D721Med (cell line): ENCODE results near the gene FCER1A.

Source experiments
- DNase-seq: peaks from one replicate; pipeline ENCODE4 v3.0.0; 2011; ENCODE audit warnings: low spot score; ENCODE audit not compliant: insufficient read length
- FAIRE-seq: peaks from 2 replicates; lab custom pipeline; 2011; peaks lifted over from hg19 to GRCh38; lab: Jason Lieb, UNC
- TF ChIP-seq, protein P1 (sequence below): IDR thresholded peaks from 2 replicates; pipeline ENCODE4 v1.5.1; 2012; ENCODE audit warnings: mild to moderate bottlenecking, control low read depth; ENCODE audit not compliant: insufficient read depth; ENCODE audit errors: missing control alignments

The FCER1A gene

DNA sequence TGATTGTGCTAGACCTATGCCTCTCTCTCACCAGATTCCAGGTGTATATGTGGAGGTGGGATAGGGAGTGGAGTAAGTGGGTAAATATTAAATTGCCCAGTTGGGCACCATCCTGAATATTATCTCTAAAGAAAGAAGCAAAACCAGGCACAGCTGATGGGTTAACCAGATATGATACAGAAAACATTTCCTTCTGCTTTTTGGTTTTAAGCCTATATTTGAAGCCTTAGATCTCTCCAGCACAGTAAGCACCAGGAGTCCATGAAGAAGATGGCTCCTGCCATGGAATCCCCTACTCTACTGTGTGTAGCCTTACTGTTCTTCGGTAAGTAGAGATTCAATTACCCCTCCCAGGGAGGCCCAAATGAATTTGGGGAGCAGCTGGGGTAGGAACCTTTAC, at the start of gene FCER1A:
Gene FCER1A (plus strand): TSS at position 242 of the 400 bp plus-strand sequence. CDS start 29 bp downstream, at position 271.
- FAIRE-seq (no peak), DNase-seq (no peak)
- TF ChIP-seq, protein P1, sequence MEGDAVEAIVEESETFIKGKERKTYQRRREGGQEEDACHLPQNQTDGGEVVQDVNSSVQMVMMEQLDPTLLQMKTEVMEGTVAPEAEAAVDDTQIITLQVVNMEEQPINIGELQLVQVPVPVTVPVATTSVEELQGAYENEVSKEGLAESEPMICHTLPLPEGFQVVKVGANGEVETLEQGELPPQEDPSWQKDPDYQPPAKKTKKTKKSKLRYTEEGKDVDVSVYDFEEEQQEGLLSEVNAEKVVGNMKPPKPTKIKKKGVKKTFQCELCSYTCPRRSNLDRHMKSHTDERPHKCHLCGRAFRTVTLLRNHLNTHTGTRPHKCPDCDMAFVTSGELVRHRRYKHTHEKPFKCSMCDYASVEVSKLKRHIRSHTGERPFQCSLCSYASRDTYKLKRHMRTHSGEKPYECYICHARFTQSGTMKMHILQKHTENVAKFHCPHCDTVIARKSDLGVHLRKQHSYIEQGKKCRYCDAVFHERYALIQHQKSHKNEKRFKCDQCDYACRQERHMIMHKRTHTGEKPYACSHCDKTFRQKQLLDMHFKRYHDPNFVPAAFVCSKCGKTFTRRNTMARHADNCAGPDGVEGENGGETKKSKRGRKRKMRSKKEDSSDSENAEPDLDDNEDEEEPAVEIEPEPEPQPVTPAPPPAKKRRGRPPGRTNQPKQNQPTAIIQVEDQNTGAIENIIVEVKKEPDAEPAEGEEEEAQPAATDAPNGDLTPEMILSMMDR: no peak

DNA sequence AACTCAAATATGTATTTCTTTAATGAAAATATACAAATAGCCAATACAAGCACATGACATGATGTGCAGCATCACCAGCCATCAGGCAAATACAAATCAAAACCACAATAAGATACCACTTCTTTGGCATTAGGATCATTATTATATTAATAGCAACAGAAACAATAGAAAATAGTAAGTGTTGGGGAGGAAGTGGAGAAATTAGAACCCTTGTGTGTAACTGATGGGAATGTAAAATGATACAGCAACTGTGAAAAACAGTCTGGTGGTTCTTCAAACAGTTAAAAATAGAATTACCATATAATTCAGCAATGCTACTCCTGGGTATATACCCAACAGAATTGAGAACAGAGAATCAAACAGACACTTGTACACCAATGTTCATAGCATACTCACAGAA, 40.8 kb upstream of the FCER1A start:
- DNase-seq: no peak
- TF ChIP-seq, protein P1: no peak

DNA sequence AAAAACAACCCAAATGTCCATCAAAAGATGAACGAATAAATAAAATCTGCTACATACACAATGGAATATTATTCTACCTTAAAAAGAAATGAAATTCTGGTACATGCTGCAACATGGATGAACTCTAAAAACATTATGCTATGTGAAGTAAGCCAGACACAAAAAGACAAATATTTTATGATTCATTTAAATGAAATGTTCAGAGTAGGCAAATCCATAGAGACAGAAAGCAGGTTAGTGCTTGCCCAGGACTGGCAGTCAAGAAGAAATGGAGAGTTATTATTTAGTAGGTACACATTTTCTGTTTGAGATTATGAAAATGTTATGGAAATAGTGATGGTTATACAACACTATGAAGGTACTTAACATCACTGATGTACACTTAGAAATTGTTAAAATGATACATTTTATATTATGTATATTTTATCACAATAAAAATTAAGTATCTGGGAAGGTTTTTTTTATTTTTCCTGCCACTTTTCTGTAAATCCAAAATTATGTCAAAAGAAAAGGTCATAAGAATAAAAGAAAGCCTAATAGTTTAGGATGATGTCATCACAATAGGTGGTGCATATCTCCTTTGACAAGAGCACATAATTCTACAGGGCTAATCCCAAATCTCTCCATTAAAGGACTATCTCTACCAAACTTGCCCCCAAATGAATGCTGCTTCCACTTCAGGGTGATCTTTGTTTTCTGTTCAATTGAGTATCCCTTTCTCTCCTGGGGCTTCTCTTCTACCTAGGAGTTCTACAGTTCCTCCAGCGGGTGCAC, 40.2 kb upstream of the FCER1A start:
- FAIRE-seq (peak; percentile 67), DNase-seq (no peak)
- TF ChIP-seq, protein P1: no peak

More for the DNA sequence above, 40.8 kb upstream of the FCER1A start:
- FAIRE-seq: no peak

DNA sequence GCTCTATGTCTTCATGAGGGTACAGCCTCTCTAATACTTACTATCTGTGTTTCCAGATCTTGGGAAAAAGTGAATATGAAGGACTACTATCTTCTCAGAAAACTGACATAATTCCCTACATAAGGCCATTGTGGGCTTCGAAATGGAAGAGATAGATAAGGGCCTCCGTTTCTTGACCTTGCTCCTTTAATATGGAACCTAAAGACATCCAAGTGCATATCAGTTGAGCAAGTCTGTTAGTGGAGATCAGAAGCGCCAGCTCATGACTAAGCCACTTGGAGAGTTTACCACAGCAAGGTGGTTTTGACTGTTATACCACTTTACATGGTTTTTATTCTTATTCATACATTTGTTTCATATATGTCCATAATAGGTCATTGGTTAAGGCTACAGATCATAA, 35.3 kb upstream of the FCER1A start:
- TF ChIP-seq, protein P1: no peak
- no peak for DNase-seq

DNA sequence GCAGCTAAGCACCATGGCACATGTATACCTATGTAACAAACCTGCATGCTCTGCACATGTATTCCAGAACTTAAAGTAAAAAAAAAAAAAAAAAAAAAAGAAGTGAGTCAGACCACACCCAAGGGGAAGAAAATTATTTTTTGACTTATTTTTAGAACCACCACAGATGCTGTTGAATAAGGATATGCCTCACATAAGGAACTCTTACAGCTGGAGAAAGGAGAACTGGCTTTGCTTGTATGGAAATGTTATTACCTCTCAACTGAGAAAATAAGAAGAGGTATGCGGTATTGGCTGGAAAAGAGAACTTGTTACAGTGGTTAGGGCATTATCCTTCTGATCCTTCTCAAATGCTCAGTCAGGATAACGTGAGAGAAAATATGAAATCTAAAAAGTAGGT, 27.5 kb upstream of the FCER1A start:
- TF ChIP-seq, protein P1: no peak
- FAIRE-seq (no peak), DNase-seq (no peak)

More for the DNA sequence above, 35.3 kb upstream of the FCER1A start:
- no peak for FAIRE-seq

DNA sequence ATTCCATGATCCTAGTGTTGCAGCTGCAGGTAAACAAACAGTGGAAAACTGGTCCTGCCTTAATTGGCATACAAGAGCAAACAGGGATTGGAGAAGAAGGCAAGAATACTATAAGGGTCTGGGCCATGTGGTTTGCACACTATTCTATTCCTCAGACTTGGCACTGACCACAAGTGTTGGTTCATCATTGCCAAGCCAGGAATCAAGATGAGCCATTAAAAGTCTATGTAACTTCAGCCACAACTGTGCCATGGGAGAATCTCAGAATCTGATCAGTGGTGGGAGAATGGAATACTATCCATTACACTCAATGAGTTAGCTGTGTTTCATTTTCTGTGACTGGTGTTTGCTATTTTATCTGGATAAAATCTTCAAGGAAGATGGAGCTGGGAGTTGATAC, 26.2 kb upstream of the FCER1A start:
- DNase-seq (no peak), FAIRE-seq (no peak)

More for the DNA sequence above, 26.2 kb upstream of the FCER1A start:
- TF ChIP-seq, protein P1: no peak
